Thoracic aorta (tissue), 2 donors: Measurements from ENCODE around the gene POMGNT1. TPM values are rescaled to one million over a fixed set of nuclear protein-coding genes. Genes with fewer than 3 reads are reported as not detected.

ENCODE experiments used
- ATAC-seq: fragments of 150-250 bp; one replicate; pipeline ENCODE4 v1.8.0; 2017; ENCODE audit warnings: low read depth; ENCODE audit not compliant: insufficient number of reproducible peaks, low FRiP score
- DNase-seq: peaks from one replicate; pipeline ENCODE4 v3.0.0-alpha.2; 2020; ENCODE audit warnings: low spot score
- H3K27ac ChIP-seq, 2 donors: fragments of 200-600 bp; sonication (generic); 1 replicate in 1 of 2; 2 replicates in 1 of 2; pipeline ENCODE4 v1.5.1; 2016; ENCODE audit warnings: mild to moderate bottlenecking in 2 of 2, moderate library complexity in 2 of 2
- H3K27me3 ChIP-seq: fragments of 200-600 bp; sonication (generic); replicated peaks from 2 replicates; pipeline ENCODE4 v1.6.0; 2016; ENCODE audit warnings: mild to moderate bottlenecking; ENCODE audit not compliant: insufficient read depth
- H3K36me3 ChIP-seq: fragments of 200-600 bp; sonication (generic); one replicate; pipeline ENCODE4 v1.5.1; 2016
- H3K4me1 ChIP-seq, 2 donors: fragments of 200-600 bp; sonication (generic); 1 replicate in 1 of 2; 2 replicates in 1 of 2; pipeline versions ENCODE4 v1.5.1 to v1.6.0; 2016; ENCODE audit warnings: low read depth in 2 of 2, mild to moderate bottlenecking in 1 of 2; ENCODE audit not compliant: control insufficient read depth in 1 of 2
- H3K4me3 ChIP-seq: fragments of 200-600 bp; sonication (generic); 2 replicates; pipeline ENCODE4 v1.5.1; 2016; ENCODE audit warnings: mild to moderate bottlenecking
- H3K9me3 ChIP-seq: fragments of 200-600 bp; sonication (generic); 2 replicates; pipeline ENCODE4 v1.5.1; 2016
- total RNA-seq, 2 donors: library from RNA; depleted of rRNA; stranded (reverse); fragments of >200 nt; gene quantifications; one replicate each; pipeline versions ENCODE4 v1.1.0 to v1.2.3, GENCODE V29; 2016
- TF ChIP-seq, protein P1 (sequence below): fragments of 200-600 bp; sonication (generic); IDR thresholded peaks from one replicate; pipeline ENCODE4 v1.5.1; 2019; ENCODE audit warnings: antibody characterized with exemption

Gene POMGNT1
- total RNA-seq, 2 donors from 2014 or later, result 53.8 to 66.9 TPM

DNA sequence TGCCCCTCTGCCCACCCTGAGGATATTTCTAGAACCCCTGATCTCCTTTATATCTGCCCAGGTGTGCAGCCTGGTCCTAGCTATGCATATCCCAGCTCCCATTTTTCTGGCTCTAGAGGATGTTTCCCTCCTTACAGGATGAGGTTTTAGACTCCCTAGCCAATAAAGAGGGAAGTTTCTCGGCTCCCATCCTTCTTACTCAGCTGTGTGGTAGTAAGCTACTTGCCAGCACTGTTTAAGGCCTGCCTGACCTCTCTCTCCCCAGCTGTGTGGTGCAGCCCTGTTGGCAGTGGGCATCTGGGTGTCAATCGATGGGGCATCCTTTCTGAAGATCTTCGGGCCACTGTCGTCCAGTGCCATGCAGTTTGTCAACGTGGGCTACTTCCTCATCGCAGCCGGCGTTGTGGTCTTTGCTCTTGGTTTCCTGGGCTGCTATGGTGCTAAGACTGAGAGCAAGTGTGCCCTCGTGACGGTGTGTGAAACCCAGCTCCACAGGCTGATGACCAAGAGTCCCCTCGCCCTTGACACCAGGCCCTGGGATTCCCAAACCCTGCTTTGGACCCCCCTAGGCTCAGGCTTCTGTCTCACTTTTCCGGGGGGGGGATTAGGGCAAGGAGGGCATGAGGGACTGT, 14.2 kb downstream of the POMGNT1 start:
- Histone ChIP-seq H3K36me3 (peaks cover 6% of the 10 kb centered on the region), H3K27ac (peak overlapping the region; percentile 93 to 97), H3K9me3 (no peaks in the 10 kb centered on the region), H3K27me3 (no peaks in the 10 kb centered on the region), H3K4me1 (peaks cover 7 to 28% of the 10 kb centered on the region in 2 donors), H3K4me3 (no peak overlapping the region)
- no peak for DNase-seq
- TF ChIP-seq, protein P1, sequence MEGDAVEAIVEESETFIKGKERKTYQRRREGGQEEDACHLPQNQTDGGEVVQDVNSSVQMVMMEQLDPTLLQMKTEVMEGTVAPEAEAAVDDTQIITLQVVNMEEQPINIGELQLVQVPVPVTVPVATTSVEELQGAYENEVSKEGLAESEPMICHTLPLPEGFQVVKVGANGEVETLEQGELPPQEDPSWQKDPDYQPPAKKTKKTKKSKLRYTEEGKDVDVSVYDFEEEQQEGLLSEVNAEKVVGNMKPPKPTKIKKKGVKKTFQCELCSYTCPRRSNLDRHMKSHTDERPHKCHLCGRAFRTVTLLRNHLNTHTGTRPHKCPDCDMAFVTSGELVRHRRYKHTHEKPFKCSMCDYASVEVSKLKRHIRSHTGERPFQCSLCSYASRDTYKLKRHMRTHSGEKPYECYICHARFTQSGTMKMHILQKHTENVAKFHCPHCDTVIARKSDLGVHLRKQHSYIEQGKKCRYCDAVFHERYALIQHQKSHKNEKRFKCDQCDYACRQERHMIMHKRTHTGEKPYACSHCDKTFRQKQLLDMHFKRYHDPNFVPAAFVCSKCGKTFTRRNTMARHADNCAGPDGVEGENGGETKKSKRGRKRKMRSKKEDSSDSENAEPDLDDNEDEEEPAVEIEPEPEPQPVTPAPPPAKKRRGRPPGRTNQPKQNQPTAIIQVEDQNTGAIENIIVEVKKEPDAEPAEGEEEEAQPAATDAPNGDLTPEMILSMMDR, result no peak
- ATAC-seq, result no peak

DNA sequence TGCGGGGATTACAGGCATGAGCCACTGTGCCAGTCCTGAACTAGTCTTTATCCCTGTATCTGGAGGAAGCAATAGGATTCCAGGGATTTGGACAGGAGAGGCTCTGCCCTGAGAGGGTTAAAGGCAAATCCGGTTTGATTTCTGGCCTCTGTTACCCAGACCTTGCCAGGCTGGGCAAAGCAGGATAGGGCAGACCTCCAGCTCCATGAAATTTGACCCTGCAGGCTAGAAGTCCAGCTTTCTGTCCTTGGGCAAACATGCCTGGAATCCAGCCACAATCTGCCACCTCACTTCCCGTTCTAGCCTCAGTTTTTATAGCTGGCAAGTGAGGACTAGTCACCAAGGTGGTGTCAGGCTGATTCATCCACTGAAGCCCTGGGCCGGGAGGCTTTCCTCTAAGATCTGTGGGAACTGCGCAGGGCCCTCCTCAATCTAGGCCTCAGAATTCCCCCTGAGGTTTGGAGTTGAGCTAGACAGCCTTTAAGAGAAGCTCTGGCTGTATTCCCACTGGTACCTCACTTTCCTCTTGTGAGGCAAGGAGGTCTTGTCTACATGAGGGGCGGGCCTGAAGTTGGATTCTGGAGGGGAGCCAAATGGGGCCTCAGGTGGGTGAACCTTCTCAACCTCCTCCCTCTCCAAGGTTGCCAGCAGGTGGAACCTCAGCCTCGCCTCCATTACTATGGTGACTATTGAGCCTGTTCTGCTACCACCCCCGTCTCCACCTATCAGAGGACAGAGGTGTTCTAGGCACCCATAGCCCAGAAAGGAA, 15.0 kb downstream of the POMGNT1 start:
- ATAC-seq (peak; percentile 80), DNase-seq (peak; percentile 76)
- Histone ChIP-seq H3K4me3 (peak overlapping the region; percentile 18), H3K9me3 (no peaks in the 10 kb centered on the region), H3K4me1 (peaks cover 7 to 28% of the 10 kb centered on the region in 2 donors), H3K36me3 (peaks cover 6% of the 10 kb centered on the region), H3K27me3 (no peaks in the 10 kb centered on the region), H3K27ac (peak overlapping the region; percentile 93 to 97)
- TF ChIP-seq, protein P1, result no peak

DNA sequence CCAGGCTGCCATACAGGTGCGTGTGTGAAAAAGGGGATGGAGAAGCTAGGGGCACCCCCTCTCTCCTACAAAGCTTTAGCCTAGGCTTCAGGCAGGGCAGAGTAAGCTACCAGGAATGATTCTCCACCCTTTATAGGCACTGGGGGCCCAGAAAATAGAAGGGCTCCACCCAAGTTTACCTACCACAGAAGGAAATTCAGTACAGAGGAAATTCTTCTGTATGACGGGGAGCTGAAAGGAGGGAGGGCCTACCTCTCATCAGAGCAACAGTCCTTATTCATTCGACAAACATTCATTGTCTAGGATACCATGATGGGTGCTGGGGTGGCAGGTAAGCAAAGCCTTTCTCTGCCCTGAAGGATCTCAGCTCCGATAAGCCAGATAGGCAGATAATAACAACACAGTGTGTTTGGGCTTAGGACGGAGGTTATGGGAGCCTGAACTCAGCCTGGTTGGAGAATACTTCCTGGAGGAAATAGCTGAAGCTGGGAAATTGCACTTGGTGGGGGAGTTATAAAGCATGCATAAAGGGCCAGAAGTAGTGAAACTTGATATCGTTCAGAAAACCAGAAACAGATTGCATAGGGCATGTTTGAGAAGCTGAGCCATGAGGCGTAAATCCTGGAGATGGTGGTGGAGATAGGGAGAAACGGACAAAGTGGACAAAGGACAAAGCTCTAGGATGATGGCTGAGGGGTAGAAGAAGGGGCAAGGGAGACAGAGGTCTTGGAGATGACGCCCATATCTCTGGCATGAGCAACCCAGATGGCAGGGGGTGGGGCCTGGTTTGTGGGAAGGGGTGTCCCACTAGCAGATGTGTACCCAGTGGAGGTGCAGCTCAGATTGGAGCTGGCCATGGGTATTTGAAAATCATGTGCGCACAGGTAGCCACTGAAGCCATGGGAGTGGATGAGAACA, 16.6 kb downstream of the POMGNT1 start:
- Histone ChIP-seq H3K4me3 (no peak overlapping the region), H3K36me3 (no peaks in the 10 kb centered on the region), H3K9me3 (no peaks in the 10 kb centered on the region), H3K27ac (no peak overlapping the region), H3K27me3 (no peaks in the 10 kb centered on the region), H3K4me1 (peaks cover 7 to 28% of the 10 kb centered on the region in 2 donors)
- TF ChIP-seq, protein P1, result no peak
- DNase-seq (no peak), ATAC-seq (no peak)

DNA sequence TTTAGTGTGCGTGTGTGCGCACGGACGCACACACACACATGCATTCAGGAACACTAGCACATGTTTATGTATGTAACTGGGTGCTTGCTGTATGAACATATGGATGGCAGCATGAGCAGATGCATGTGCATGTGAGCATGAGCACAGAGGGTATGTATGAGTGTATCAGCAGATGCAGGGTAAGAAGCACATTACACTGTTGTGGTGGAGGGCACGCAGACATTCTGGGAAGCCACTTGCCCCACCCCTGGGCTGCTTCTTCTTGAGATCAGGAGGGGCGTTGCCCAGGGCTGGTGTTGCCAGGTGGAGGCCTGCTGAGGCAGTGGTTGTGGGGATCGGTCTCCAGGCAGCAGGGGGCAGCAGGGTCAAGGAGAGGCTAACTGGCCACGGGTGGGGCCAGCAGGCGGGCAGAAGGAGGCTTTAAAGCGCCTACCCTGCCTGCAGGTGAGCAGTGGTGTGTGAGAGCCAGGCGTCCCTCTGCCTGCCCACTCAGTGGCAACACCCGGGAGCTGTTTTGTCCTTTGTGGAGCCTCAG, 18.1 kb downstream of the POMGNT1 start:
- DNase-seq (no peak), ATAC-seq (no peak)
- TF ChIP-seq, protein P1, result no peak
- no peaks in the 10 kb centered on the region for H3K9me3 ChIP-seq
- no peaks in the 10 kb centered on the region for H3K36me3 ChIP-seq
- H3K4me1 ChIP-seq, result peaks cover 7 to 32% of the 10 kb centered on the region in 2 donors
- no peaks in the 10 kb centered on the region for H3K27me3 ChIP-seq
- no peak overlapping the region for H3K4me3 ChIP-seq
- H3K27ac ChIP-seq, result no peak overlapping the region
